GM19395 (cell line): ENCODE measurements around the gene POU4F3.

ENCODE experiments used
- ATAC-seq: cut with Tn5 transposase; IDR thresholded peaks from one replicate; pipeline ENCODE4 v1.9.1; 2021; ENCODE audit warnings: mild to moderate bottlenecking, moderate library complexity; ENCODE audit not compliant: unreplicated experiment

The POU4F3 gene

DNA sequence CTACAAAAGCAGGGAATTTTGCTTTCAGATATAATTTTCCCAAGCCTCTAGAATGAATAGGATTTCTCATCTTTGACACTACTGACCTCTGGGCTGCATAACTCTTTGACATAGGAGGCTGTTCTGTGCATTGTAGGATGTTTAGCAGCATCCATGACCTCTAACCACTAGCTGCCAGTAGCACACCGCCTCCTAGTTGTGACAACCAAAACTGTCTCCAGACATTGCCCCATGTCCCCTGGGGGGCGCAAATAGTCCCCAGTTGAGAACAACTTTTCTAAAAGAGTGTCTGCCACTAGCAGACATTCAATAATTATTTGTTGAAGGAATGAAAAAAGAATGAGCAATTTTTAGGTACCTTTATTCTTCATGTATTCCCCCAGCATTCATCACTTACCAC is 51.8 kb downstream of the POU4F3 start:
- ATAC-seq = no peak
